Hematopoietic multipotent progenitor cell treated with erythropoietin and hydrocortisone succinate and interleukin-3 and kit ligand, for 17 days (in vitro differentiated cells): ENCODE data around the gene CAV3.
A peak's percentile ranks its signal among the peaks of the same experiment; 100 is the strongest.

Experiments used
- DNase-seq: peaks from one replicate; pipeline ENCODE4 v3.0.0-alpha.2; 2015; ENCODE audit warnings: low spot score

CAV3 gene

GRCh38 chr3:8762607-8763377 lies 29.2 kb downstream of the CAV3 start:
- no peak for DNase-seq

- no peak for DNase-seq
Observed at GRCh38 chr3:8764528-8764927, 30.9 kb downstream of the CAV3 start.

GRCh38 chr3:8765528-8765927 lies 31.9 kb downstream of the CAV3 start:
- no peak for DNase-seq

GRCh38 chr3:8766148-8766547 lies 32.5 kb downstream of the CAV3 start:
- no peak for DNase-seq

- no peak for DNase-seq
Observed at GRCh38 chr3:8767256-8767666, 33.7 kb downstream of the CAV3 start.

GRCh38 chr3:8767667-8768363 lies 34.2 kb downstream of the CAV3 start:
- DNase-seq = no peak

GRCh38 chr3:8768364-8769087 lies 34.9 kb downstream of the CAV3 start:
- no peak for DNase-seq

- DNase-seq = peak; percentile 32
Observed at GRCh38 chr3:8769088-8769822, 35.7 kb downstream of the CAV3 start, which contains the start of gene OXTR. Gene OXTR (minus strand): TSS chr3:8769613. CDS start chr3:8768187, 1,426 bp downstream.

GRCh38 chr3:8773941-8774542 lies 40.4 kb downstream of the CAV3 start:
- no peak for DNase-seq

GRCh38 chr3:8775181-8775580 lies 41.6 kb downstream of the CAV3 start:
- no peak for DNase-seq

- no peak for DNase-seq
Observed at GRCh38 chr3:8775602-8776001, 42.0 kb downstream of the CAV3 start.

GRCh38 chr3:8776406-8776805 lies 42.8 kb downstream of the CAV3 start:
- DNase-seq = no peak

GRCh38 chr3:8777201-8777977 lies 43.8 kb downstream of the CAV3 start:
- no peak for DNase-seq

- DNase-seq = no peak
Observed at GRCh38 chr3:8777978-8778267, 44.3 kb downstream of the CAV3 start.

- DNase-seq = no peak
Observed at GRCh38 chr3:8778475-8778874, 44.9 kb downstream of the CAV3 start.

GRCh38 chr3:8780279-8780678 lies 46.7 kb downstream of the CAV3 start:
- no peak for DNase-seq

GRCh38 chr3:8784676-8785435 lies 51.3 kb downstream of the CAV3 start:
- DNase-seq = no peak

GRCh38 chr3:8790529-8790928 lies 56.9 kb downstream of the CAV3 start:
- no peak for DNase-seq

- DNase-seq = no peak
Observed at GRCh38 chr3:8793242-8793641, 59.6 kb downstream of the CAV3 start.

GRCh38 chr3:8794247-8794646 lies 60.6 kb downstream of the CAV3 start:
- no peak for DNase-seq
